Hepatocyte (in vitro differentiated cells): Measurements from ENCODE around the gene STK32C.

Experiments used
- CTCF ChIP-seq: fragments of 200-600 bp; sonication (generic); IDR thresholded peaks from 2 replicates; pipeline ENCODE4 v1.5.1; 2016; ENCODE audit warnings: antibody characterized with exemption, mild to moderate bottlenecking; ENCODE audit not compliant: poor library complexity
- EZH2 ChIP-seq: fragments of 200-600 bp; sonication (generic); IDR thresholded peaks from 2 replicates; pipeline ENCODE4 v1.6.1; 2016; ENCODE audit warnings: antibody characterized with exemption, mild to moderate bottlenecking, borderline replicate concordance

GRCh38 chr10:132175408-132175807 lies 132.3 kb downstream of the STK32C start:
- TF ChIP-seq CTCF (no peak), EZH2 (no peak)
